IPS-18c (cell line): Measurements from ENCODE around the gene FBXL4.

Experiments
- H3K4me3 ChIP-seq: 2 replicates; pipeline ENCODE4 v1.7.0; 2013; ENCODE audit warnings: low read depth, mild to moderate bottlenecking, low read length, moderate library complexity; ENCODE audit not compliant: insufficient read depth
- H3K9me3 ChIP-seq: one replicate; pipeline ENCODE4 v1.6.1; 2013; ENCODE audit warnings: mild to moderate bottlenecking, low read length, moderate library complexity; ENCODE audit not compliant: control insufficient read depth, insufficient read depth

The FBXL4 gene

GRCh38 chr6:98835149-98836024 lies 112.4 kb downstream of the FBXL4 start:
- H3K4me3 ChIP-seq, result peak overlapping the region; percentile 50
- no peaks in the 10 kb centered on the region for H3K9me3 ChIP-seq

- Histone ChIP-seq H3K9me3 (no peaks in the 10 kb centered on the region), H3K4me3 (peak within 1 kb of the TSS; percentile 64)
Measured at GRCh38 chr6:98834060-98835031, 113.4 kb downstream of the FBXL4 start, which contains the start of gene POU3F2. POU3F2 (plus strand) TSS chr6:98834574; CDS start chr6:98834874, 300 bp downstream.

GRCh38 chr6:98833307-98834059 lies 114.3 kb downstream of the FBXL4 start:
- no peaks in the 10 kb centered on the region for H3K9me3 ChIP-seq
- H3K4me3 ChIP-seq, result peak overlapping the region; percentile 45

- no peaks in the 10 kb centered on the region for H3K9me3 ChIP-seq
- H3K4me3 ChIP-seq, result peak overlapping the region; percentile 45
Measured at GRCh38 chr6:98833057-98833306, 114.8 kb downstream of the FBXL4 start.

GRCh38 chr6:98832284-98833056 lies 115.3 kb downstream of the FBXL4 start:
- no peaks in the 10 kb centered on the region for H3K9me3 ChIP-seq
- H3K4me3 ChIP-seq, result peak overlapping the region; percentile 45

- Histone ChIP-seq H3K4me3 (peak overlapping the region; percentile 44; the same call in 1 of the 2 replicates), H3K9me3 (no peaks in the 10 kb centered on the region)
Measured at GRCh38 chr6:98831959-98832283, 115.8 kb downstream of the FBXL4 start.

- H3K9me3 ChIP-seq, result no peaks in the 10 kb centered on the region
- H3K4me3 ChIP-seq, result peak overlapping the region; percentile 44
Measured at GRCh38 chr6:98831057-98831958, 116.4 kb downstream of the FBXL4 start.

GRCh38 chr6:98830146-98830545 lies 117.6 kb downstream of the FBXL4 start:
- Histone ChIP-seq H3K4me3 (no peak overlapping the region), H3K9me3 (no peaks in the 10 kb centered on the region)

GRCh38 chr6:98828941-98829411 lies 118.8 kb downstream of the FBXL4 start:
- no peaks in the 10 kb centered on the region for H3K9me3 ChIP-seq
- H3K4me3 ChIP-seq, result 0 out of 2 replicates have a peak overlapping the region, but pooled peaks have one; percentile 31

- H3K9me3 ChIP-seq, result no peaks in the 10 kb centered on the region
- H3K4me3 ChIP-seq, result peak overlapping the region; percentile 43; the same call in 1 of the 2 replicates
Measured at GRCh38 chr6:98828211-98828788, 119.4 kb downstream of the FBXL4 start.

- H3K9me3 ChIP-seq, result no peaks in the 10 kb centered on the region
- H3K4me3 ChIP-seq, result peak overlapping the region; percentile 43
Measured at GRCh38 chr6:98827295-98828159, 120.2 kb downstream of the FBXL4 start.

GRCh38 chr6:98825600-98826230 lies 122.0 kb downstream of the FBXL4 start:
- peak overlapping the region; percentile 71 for H3K4me3 ChIP-seq
- H3K9me3 ChIP-seq, result no peaks in the 10 kb centered on the region

- Histone ChIP-seq H3K4me3 (peak overlapping the region; percentile 71), H3K9me3 (no peaks in the 10 kb centered on the region)
Measured at GRCh38 chr6:98824902-98825599, 122.7 kb downstream of the FBXL4 start.
